K562 (cell line): ENCODE results near the gene RAB26. TPM values are rescaled to one million over a fixed set of nuclear protein-coding genes. Genes with fewer than 3 reads are reported as not detected.
A peak's percentile ranks its signal among the peaks of the same experiment; 100 is the strongest.

Source experiments
- ATAC-seq: fragments of 200-7000 bp; cut with Tn5 transposase; 3 replicates; pipeline ENCODE4 v1.9.1; 2020; ENCODE audit warnings: moderate library complexity
- BruUV-seq: library from RNA; stranded (reverse); fragments of 400-500 nt; replicated peaks from 2 replicates; lab custom pipeline; 2021; lab: Mats Ljungman, UMichigan
- CTCF ChIA-PET: fragments of 300-600 bp; formaldehyde crosslinking; extraction: SDS; loops from one replicate; lab custom pipeline; 2021; ENCODE audit warnings: low intra/inter-chr PET ratio; lab: Yijun Ruan, JAX
- POLR2A ChIA-PET: fragments of 300-600, 350-650 bp; sonication (Branson Sonifier 250); formaldehyde crosslinking; extraction: SDS; loops from one replicate; lab custom pipeline; 2021; ENCODE audit warnings: antibody characterized with exemption, inconsistent platforms; lab: Yijun Ruan, JAX
- DNase-seq, 4 experiments: peaks; one replicate each; pipeline versions ENCODE4 v3.0.0 to v3.0.0-alpha.2; 2011 to 2018; ENCODE audit warnings: low spot score in 3 of 4, mixed read lengths in 3 of 4; ENCODE audit errors: extremely low read depth in 1 of 4
- FAIRE-seq: peaks from 2 replicates; lab custom pipeline; 2011; peaks lifted over from hg19 to GRCh38; lab: Jason Lieb, UNC
- H2AFZ ChIP-seq: 2 replicates; pipeline ENCODE4 v1.6.0; 2011; ENCODE audit warnings: low read depth, low read length, control low read depth, inconsistent platforms
- H3K27ac ChIP-seq: fragments of 200-600 bp; 3 replicates; pipeline ENCODE4 v1.8.0; 2011; ENCODE audit warnings: low read depth, mild to moderate bottlenecking, control low read depth, inconsistent platforms, low read length, moderate library complexity, mixed read lengths; ENCODE audit errors: extremely low read depth
- H3K27me3 ChIP-seq, 2 experiments: fragments of 300-600 bp in 1 of 2; 2 replicates in 1 of 2; 3 replicates in 1 of 2; pipeline versions ENCODE4 v1.6.0 to v1.8.0; 2011; ENCODE audit warnings: inconsistent platforms in 2 of 2, low read length in 2 of 2, mild to moderate bottlenecking in 1 of 2, mixed read lengths in 1 of 2, moderate library complexity in 1 of 2; ENCODE audit not compliant: control insufficient read depth in 2 of 2, insufficient read depth in 2 of 2
- H3K36me3 ChIP-seq: fragments of 300-600 bp; 3 replicates; pipeline ENCODE4 v1.8.0; 2011; ENCODE audit warnings: mild to moderate bottlenecking, low read length, inconsistent platforms; ENCODE audit not compliant: control insufficient read depth, insufficient read depth
- H3K4me1 ChIP-seq, 2 experiments: fragments of 200-600 bp in 1 of 2; replicated peaks in 1 of 2; 2 replicates in 1 of 2; 3 replicates in 1 of 2; pipeline versions ENCODE4 v1.5.1 to v1.8.0; 2011; ENCODE audit warnings: inconsistent platforms in 2 of 2, low read length in 2 of 2, mild to moderate bottlenecking in 1 of 2, mixed read lengths in 1 of 2, moderate library complexity in 1 of 2; ENCODE audit not compliant: control insufficient read depth in 2 of 2, insufficient read depth in 2 of 2
- H3K4me2 ChIP-seq: 2 replicates; pipeline ENCODE4 v1.6.1; 2011; ENCODE audit warnings: low read length, control low read depth, inconsistent platforms, mixed read lengths; ENCODE audit not compliant: insufficient read depth
- H3K4me3 ChIP-seq: fragments of 200-600 bp; sonication (generic), shearing (Covaris generic); 2 replicates; pipeline ENCODE4 v1.5.1; 2016; ENCODE audit warnings: control low read depth, inconsistent platforms
- H3K79me2 ChIP-seq: fragments of 200-600 bp; 3 replicates; pipeline ENCODE4 v1.8.0; 2011; ENCODE audit warnings: low read length, inconsistent platforms; ENCODE audit not compliant: control insufficient read depth, insufficient read depth
- H3K9ac ChIP-seq, 2 experiments: 2 replicates each; pipeline versions ENCODE4 v1.6.0 to v1.6.1; 2011; ENCODE audit warnings: low read depth in 2 of 2, low read length in 2 of 2, control low read depth in 1 of 2, inconsistent platforms in 1 of 2, mild to moderate bottlenecking in 1 of 2, mixed read lengths in 1 of 2; ENCODE audit not compliant: insufficient read depth in 1 of 2
- H3K9me1 ChIP-seq: one replicate; pipeline ENCODE4 v1.6.0; 2011; ENCODE audit warnings: inconsistent platforms, mild to moderate bottlenecking, low read length, moderate library complexity; ENCODE audit not compliant: control insufficient read depth, insufficient read depth
- H3K9me3 ChIP-seq: replicated peaks from 2 replicates; pipeline ENCODE4 v1.5.1; 2011; ENCODE audit warnings: low read depth, low read length, inconsistent platforms; ENCODE audit not compliant: control insufficient read depth, insufficient read depth
- H4K20me1 ChIP-seq: replicated peaks from 2 replicates; pipeline ENCODE4 v1.6.1; 2011; ENCODE audit warnings: low read length, inconsistent platforms, mixed read lengths; ENCODE audit not compliant: control insufficient read depth, insufficient read depth
- ARNT ChIP-seq, 2 experiments: fragments of 450-650 bp; IDR thresholded peaks; 2 replicates each; pipeline ENCODE4 v1.6.1; 2016; ENCODE audit warnings: mild to moderate bottlenecking in 1 of 2
- EWSR1 ChIP-seq: fragments of 450-650 bp; IDR thresholded peaks from 2 replicates; pipeline ENCODE4 v1.6.1; 2018; ENCODE audit warnings: borderline replicate concordance, mild to moderate bottlenecking, low read depth, moderate library complexity; ENCODE audit not compliant: partially characterized antibody
- HOMEZ ChIP-seq: fragments of 250-450 bp; sonication (Bioruptor Pico); IDR thresholded peaks from 2 replicates; pipeline ENCODE4 v1.4.0; 2020; ENCODE audit warnings: mild to moderate bottlenecking, moderate library complexity
- NFIC ChIP-seq: fragments of 450-650 bp; IDR thresholded peaks from 2 replicates; pipeline ENCODE4 v1.6.1; 2017; ENCODE audit warnings: mild to moderate bottlenecking, inconsistent platforms
- POLR3A ChIP-seq: IDR thresholded peaks from 2 replicates; pipeline ENCODE4 v1.6.1; 2011; ENCODE audit warnings: borderline replicate concordance, mild to moderate bottlenecking, moderate library complexity; ENCODE audit not compliant: insufficient read length, insufficient read depth; ENCODE audit errors: extremely low read depth
- POU5F1 ChIP-seq: fragments of 150-350 bp; IDR thresholded peaks from 2 replicates; pipeline ENCODE4 v1.6.1; 2014; ENCODE audit warnings: borderline replicate concordance, low read length, low read depth, mild to moderate bottlenecking; ENCODE audit not compliant: partially characterized antibody
- PTBP1 ChIP-seq: fragments of 200-400 bp; formaldehyde crosslinking; IDR thresholded peaks from 2 replicates; pipeline ENCODE4 v1.6.1; 2017; ENCODE audit warnings: low read depth, low read length
- RBFOX2 ChIP-seq: fragments of 200-400 bp; formaldehyde crosslinking; IDR thresholded peaks from 2 replicates; pipeline ENCODE4 v1.6.1; 2017; ENCODE audit warnings: low read depth, mild to moderate bottlenecking, low read length, moderate library complexity
- RFX1 ChIP-seq: fragments of 450-650 bp; IDR thresholded peaks from 2 replicates; pipeline ENCODE4 v1.6.1; 2016; ENCODE audit warnings: mild to moderate bottlenecking, moderate library complexity
- SMAD1 ChIP-seq: fragments of 150-350 bp; IDR thresholded peaks from 2 replicates; pipeline ENCODE4 v1.6.1; 2014; ENCODE audit warnings: low read length, low read depth; ENCODE audit not compliant: partially characterized antibody
- TFAP4 ChIP-seq: sonication (generic); formaldehyde crosslinking; IDR thresholded peaks from 2 replicates; pipeline ENCODE4 v1.8.0; 2022; ENCODE audit warnings: missing genetic modification reagents, mild to moderate bottlenecking, moderate library complexity, borderline replicate concordance
- ZNF232 ChIP-seq: sonication (generic); formaldehyde crosslinking; IDR thresholded peaks from 2 replicates; pipeline ENCODE4 v1.8.0; 2022; ENCODE audit warnings: mild to moderate bottlenecking, missing genetic modification reagents
- ZNF280B ChIP-seq: fragments of 250-450 bp; sonication (Bioruptor Pico); IDR thresholded peaks from 2 replicates; pipeline ENCODE4 v1.5.1; 2021; ENCODE audit warnings: mild to moderate bottlenecking
- ZNF586 ChIP-seq: fragments of 450-650 bp; formaldehyde crosslinking; conservative IDR thresholded peaks from 2 replicates; pipeline ENCODE4 v1.4.0; 2020; ENCODE audit warnings: mild to moderate bottlenecking, moderate library complexity
- WGBS: fragments of 100-300 bp; shearing (Covaris generic); methylation state at CpG from one replicate; pipeline ENCODE4 v1.1.6; 2016; ENCODE audit warnings: low coverage, mixed read lengths; ENCODE audit not compliant: insufficient coverage; ENCODE audit errors: missing lambda C conversion rate; 5-methylcytosine and 5-hydroxymethylcytosine counted together
- in situ Hi-C: fragments of 300-500 bp; cut with MboI; formaldehyde crosslinking; loops from 4 replicates; pipeline ENCODE4 v1.15.0; 2018; ENCODE audit warnings: inconsistent platforms, mixed read lengths
- intact Hi-C: fragments of 100-400 bp; cut with micrococcal nuclease; formaldehyde crosslinking; loops from 2 replicates; pipeline ENCODE4 v1.14.2; 2022
- polyA plus RNA-seq, 8 experiments: library from polyadenylated mRNA; depleted of rRNA in 4 of 8; stranded (reverse) in 5 of 8; unstranded in 3 of 8; fragments of >200 nt; fragmentation: Nextera tagmentation in 2 of 8; fragmentation: Illumina TruSeq in 1 of 8; extraction: Ambion mirVana in 2 of 8; extraction: Trizol in 1 of 8; gene quantifications; 2 replicates each; pipeline versions ENCODE4 v1.2.1 to v1.2.3, GENCODE V29; 2011 to 2014; ENCODE audit warnings: inconsistent platforms in 1 of 8, missing spikeins in 1 of 8
- total RNA-seq, 7 experiments: library from RNA; depleted of rRNA in 6 of 7; stranded (reverse); fragments of >200 nt in 6 of 7; fragmentation: Illumina TruSeq in 2 of 7; extraction: Trizol in 2 of 7; gene quantifications; 2 replicates each; pipeline versions ENCODE4 v1.2.1 to v1.2.3, GENCODE V29; 2011 to 2021; ENCODE audit warnings: low replicate concordance in 1 of 7
- TF ChIP-seq, protein P1 (sequence below): sonication (generic); formaldehyde crosslinking; IDR thresholded peaks from 2 replicates; pipeline ENCODE4 v1.8.1; 2023; ENCODE audit warnings: mild to moderate bottlenecking, missing genetic modification reagents

Gene RAB26
- total and polyA plus RNA-seq, 9 of the 15 experiments (the other 6 are each of a cell fraction or from before 2014, with no cell fraction given), result 0.25 to 6.1 (median 2.1) TPM

DNA sequence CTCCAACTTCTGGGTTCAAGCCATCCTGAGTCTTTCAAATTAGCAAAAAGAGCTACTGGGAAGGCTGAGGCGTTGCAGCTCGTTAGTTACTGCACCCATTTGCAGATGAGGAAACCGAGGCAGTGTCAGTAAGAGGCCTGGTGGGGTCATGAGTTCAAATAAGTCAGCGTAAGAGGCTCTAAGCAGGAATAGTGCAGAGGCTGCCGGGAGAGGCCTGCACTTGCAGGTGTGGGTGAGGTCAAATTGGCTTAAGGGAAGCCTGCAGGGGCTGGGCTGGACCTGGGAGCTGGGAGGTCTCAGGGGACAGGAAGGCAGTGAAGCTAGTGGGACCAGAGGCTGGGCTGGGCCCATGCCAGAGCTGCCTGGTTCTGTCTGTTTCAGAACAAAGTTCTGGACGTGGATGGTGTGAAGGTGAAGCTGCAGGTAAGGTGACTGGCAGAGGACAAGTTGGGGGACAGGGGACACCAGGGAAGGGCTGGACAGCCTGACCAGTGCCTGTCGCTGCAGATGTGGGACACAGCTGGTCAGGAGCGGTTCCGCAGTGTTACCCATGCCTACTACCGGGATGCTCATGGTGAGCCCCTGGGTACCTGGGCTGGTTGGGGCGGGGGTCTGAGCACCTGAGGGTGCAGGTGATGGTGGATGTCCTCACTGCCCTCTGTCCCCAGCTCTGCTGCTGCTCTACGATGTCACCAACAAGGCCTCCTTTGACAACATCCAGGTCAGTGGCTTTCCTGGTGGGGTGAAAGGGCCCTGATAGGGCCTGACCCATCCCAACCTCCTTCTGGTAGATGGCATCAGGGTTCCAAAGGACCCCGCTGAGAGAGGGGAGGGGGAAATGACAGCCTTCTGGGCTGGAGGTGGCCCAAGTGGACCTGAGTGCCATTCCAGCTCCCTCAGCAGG, 3.0 kb downstream of the RAB26 start:
- Histone ChIP-seq H3K4me3 (peak overlapping the region; percentile 55; the same call in 1 of the 2 replicates), H3K27me3 (no peaks in the 10 kb centered on the region), H3K4me2 (peak overlapping the region; percentile 96), H3K9ac (peak overlapping the region; percentile 90 to 100), H3K36me3 (peaks cover 38% of the 10 kb centered on the region), H3K27ac (peak overlapping the region; percentile 82), H2AFZ (no peak overlapping the region), H3K79me2 (peaks cover 51% of the 10 kb centered on the region), H3K9me1 (peaks cover 21% of the 10 kb centered on the region), H4K20me1 (peaks cover 49% of the 10 kb centered on the region), H3K9me3 (no peaks in the 10 kb centered on the region), H3K4me1 (peaks cover 30 to 67% of the 10 kb centered on the region in 2 experiments)
- intact Hi-C loops (no loop called here), in situ Hi-C loops (no loop called here)
- BruUV-seq, result no TSS peak
- ATAC-seq (no peak), FAIRE-seq (no peak), DNase-seq (peak in 2 of 4 experiments; percentile 28 to 70)
- 34% methylated on average over 12 of the region's 13 CpGs for WGBS
- CTCF ChIA-PET, result no interaction called here
- POLR2A ChIA-PET, result interaction anchor here (0.6 to 5.1 kb wide), 12 partner anchors 11 to 208 kb away, joined by 3 to 44 read pairs (median 3); partner anchors contain the start of genes ECI1, NTHL1, RNF151 and RPS2
- TF ChIP-seq ZNF232 (no peak), ARNT (IDR thresholded peaks at IDR 0.05) (0 out of 4 replicates have a peak, but pooled peaks of 1 of the 2 experiments have one; percentile 21), TFAP4 (CRISPR knock-in tag) (peak; percentile 40; the same call in 1 of the 2 replicates), RBFOX2 (peak; percentile 53; the same call in 1 of the 2 replicates), POU5F1 (no peak), RFX1 (no peak), HOMEZ (CRISPR knock-in tag) (no peak), SMAD1 (peak; percentile 23), NFIC (no peak), POLR3A (no peak), EWSR1 (peak; percentile 8), ZNF280B (CRISPR knock-in tag) (no peak), PTBP1 (peak; percentile 47; the same call in 1 of the 2 replicates), ZNF586 (CRISPR knock-in tag) (no peak)
- TF ChIP-seq, protein P1, sequence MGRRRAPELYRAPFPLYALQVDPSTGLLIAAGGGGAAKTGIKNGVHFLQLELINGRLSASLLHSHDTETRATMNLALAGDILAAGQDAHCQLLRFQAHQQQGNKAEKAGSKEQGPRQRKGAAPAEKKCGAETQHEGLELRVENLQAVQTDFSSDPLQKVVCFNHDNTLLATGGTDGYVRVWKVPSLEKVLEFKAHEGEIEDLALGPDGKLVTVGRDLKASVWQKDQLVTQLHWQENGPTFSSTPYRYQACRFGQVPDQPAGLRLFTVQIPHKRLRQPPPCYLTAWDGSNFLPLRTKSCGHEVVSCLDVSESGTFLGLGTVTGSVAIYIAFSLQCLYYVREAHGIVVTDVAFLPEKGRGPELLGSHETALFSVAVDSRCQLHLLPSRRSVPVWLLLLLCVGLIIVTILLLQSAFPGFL (CRISPR knock-in tag), result peak; percentile 88; the same call in 1 of the 2 replicates
